HL-60 (cell line): ENCODE measurements around the gene TSPOAP1.

Experiments
- POLR2AphosphoS5 ChIP-seq: IDR thresholded peaks from 2 replicates; pipeline ENCODE4 v1.6.1; 2012; ENCODE audit warnings: low read depth
- TF ChIP-seq, protein P1 (sequence below): IDR thresholded peaks from one replicate; pipeline ENCODE4 v1.5.1; 2011; ENCODE audit warnings: low read length, control low read depth, inconsistent platforms; ENCODE audit not compliant: insufficient read depth

- TF ChIP-seq, protein P1, sequence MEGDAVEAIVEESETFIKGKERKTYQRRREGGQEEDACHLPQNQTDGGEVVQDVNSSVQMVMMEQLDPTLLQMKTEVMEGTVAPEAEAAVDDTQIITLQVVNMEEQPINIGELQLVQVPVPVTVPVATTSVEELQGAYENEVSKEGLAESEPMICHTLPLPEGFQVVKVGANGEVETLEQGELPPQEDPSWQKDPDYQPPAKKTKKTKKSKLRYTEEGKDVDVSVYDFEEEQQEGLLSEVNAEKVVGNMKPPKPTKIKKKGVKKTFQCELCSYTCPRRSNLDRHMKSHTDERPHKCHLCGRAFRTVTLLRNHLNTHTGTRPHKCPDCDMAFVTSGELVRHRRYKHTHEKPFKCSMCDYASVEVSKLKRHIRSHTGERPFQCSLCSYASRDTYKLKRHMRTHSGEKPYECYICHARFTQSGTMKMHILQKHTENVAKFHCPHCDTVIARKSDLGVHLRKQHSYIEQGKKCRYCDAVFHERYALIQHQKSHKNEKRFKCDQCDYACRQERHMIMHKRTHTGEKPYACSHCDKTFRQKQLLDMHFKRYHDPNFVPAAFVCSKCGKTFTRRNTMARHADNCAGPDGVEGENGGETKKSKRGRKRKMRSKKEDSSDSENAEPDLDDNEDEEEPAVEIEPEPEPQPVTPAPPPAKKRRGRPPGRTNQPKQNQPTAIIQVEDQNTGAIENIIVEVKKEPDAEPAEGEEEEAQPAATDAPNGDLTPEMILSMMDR = no peak
- TF ChIP-seq POLR2AphosphoS5 = no peak
Observed at GRCh38 chr17:58363457-58364185, 35.0 kb upstream of the TSPOAP1 start.
